Stomach smooth muscle (tissue), 2 donors: ENCODE results near the gene COPS6.

ENCODE experiments used
- H3K27ac ChIP-seq: one replicate; pipeline ENCODE4 v1.7.0; 2013; ENCODE audit warnings: mild to moderate bottlenecking, low read length, inconsistent platforms
- H3K27me3 ChIP-seq, 2 donors: one replicate each; pipeline ENCODE4 v1.7.0; 2013; ENCODE audit warnings: low read length in 2 of 2; ENCODE audit not compliant: insufficient read depth in 2 of 2, control insufficient read depth in 1 of 2
- H3K36me3 ChIP-seq, 2 donors: one replicate each; pipeline ENCODE4 v1.7.0; 2013; ENCODE audit warnings: low read length in 2 of 2; ENCODE audit not compliant: control insufficient read depth in 2 of 2, insufficient read depth in 2 of 2
- H3K4me1 ChIP-seq: one replicate; pipeline ENCODE4 v1.7.0; 2013; ENCODE audit warnings: low read length; ENCODE audit not compliant: control insufficient read depth, insufficient read depth
- H3K4me3 ChIP-seq, 2 donors: one replicate each; pipeline ENCODE4 v1.7.0; 2013; ENCODE audit warnings: low read length in 2 of 2
- H3K9ac ChIP-seq, 2 donors: one replicate each; pipeline ENCODE4 v1.7.0; 2013; ENCODE audit warnings: low read length in 2 of 2, mild to moderate bottlenecking in 1 of 2
- H3K9me3 ChIP-seq, 2 donors: one replicate each; pipeline ENCODE4 v1.7.0; 2013; ENCODE audit warnings: low read length in 2 of 2; ENCODE audit not compliant: control insufficient read depth in 2 of 2
- donor health status: healthy.
- donor health status: Pancreatic carcinoma.

Gene COPS6

GRCh38 chr7:100063376-100063775 lies 25.4 kb upstream of the COPS6 start:
- Histone ChIP-seq H3K4me3 (no peak overlapping the region), H3K36me3 (peaks cover 19 to 29% of the 10 kb centered on the region in 2 donors), H3K9ac (no peak overlapping the region), H3K4me1 (peaks cover 9% of the 10 kb centered on the region), H3K27ac (no peak overlapping the region), H3K27me3 (no peaks in the 10 kb centered on the region), H3K9me3 (no peaks in the 10 kb centered on the region)

DNA sequence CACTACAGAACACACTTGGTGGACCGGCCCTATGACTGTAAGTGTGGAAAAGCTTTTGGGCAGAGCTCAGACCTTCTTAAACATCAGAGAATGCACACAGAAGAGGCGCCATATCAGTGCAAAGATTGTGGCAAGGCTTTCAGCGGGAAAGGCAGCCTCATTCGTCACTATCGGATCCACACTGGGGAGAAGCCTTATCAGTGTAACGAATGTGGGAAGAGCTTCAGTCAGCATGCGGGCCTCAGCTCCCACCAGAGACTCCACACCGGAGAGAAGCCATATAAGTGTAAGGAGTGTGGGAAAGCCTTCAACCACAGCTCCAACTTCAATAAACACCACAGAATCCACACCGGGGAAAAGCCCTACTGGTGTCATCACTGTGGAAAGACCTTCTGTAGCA lies 24.6 kb upstream of the COPS6 start:
- Histone ChIP-seq H3K9ac (no peak overlapping the region), H3K9me3 (no peaks in the 10 kb centered on the region), H3K4me3 (no peak overlapping the region), H3K4me1 (peaks cover 9% of the 10 kb centered on the region), H3K27ac (no peak overlapping the region), H3K27me3 (no peaks in the 10 kb centered on the region), H3K36me3 (peaks cover 18 to 23% of the 10 kb centered on the region in 2 donors)

- H3K9me3 ChIP-seq = peaks cover 2 to 4% of the 10 kb centered on the region in 2 donors
- no peak overlapping the region for H3K4me3 ChIP-seq
- H3K9ac ChIP-seq = peak overlapping the region; percentile 36 to 49
- H3K36me3 ChIP-seq = peaks cover 25 to 32% of the 10 kb centered on the region in 2 donors
- peak overlapping the region; percentile 90 for H3K27ac ChIP-seq
- H3K4me1 ChIP-seq = peaks cover 9% of the 10 kb centered on the region
- no peaks in the 10 kb centered on the region for H3K27me3 ChIP-seq
These were observed 23.1 kb upstream of the COPS6 start for GRCh38 chr7:100065452-100066186.

DNA sequence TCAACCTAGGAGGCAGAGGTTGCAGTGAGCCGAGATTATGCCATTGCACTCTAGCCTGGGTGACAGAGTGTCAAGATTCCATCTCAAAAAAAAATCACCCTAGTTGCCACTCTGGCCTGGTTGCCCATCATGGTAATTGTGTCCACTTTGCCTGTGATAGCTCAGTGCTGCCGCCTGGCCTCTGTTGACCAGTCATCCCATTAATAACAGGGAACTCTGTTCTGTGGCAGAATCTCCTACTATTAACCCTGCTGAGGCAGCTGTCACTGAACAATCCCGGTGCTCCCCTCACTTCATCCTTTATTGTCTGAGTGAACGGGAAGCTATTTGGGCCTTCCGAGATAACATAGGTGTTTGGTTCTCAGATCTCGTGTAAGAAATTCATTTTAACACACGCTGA lies 21.8 kb upstream of the COPS6 start:
- H3K27me3 ChIP-seq = no peaks in the 10 kb centered on the region
- H3K27ac ChIP-seq = no peak overlapping the region
- H3K9me3 ChIP-seq = peaks cover 15 to 18% of the 10 kb centered on the region in 2 donors
- peaks cover 9% of the 10 kb centered on the region for H3K4me1 ChIP-seq
- peaks cover 33 to 39% of the 10 kb centered on the region in 2 donors for H3K36me3 ChIP-seq
- H3K4me3 ChIP-seq = no peak overlapping the region
- H3K9ac ChIP-seq = no peak overlapping the region

DNA sequence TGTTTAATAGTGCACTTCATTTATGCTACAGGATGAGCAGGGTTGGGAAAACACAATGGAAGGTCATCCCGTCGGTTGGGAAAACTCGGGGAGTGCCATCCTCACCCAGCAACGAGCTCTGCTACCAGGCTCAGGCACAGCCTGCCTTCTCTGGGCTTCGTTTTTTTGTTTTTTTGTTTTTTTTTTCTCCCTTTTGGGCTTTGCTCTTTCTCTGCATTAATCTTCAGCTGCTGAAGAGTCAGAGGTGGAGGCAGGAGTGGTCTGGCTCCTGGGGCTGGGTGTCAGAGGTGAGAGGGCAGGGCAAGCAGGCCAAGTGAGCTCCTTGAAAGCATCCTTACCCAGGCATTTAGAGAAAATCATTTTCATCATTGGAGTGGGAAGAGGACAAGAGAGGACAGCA lies 18.8 kb upstream of the COPS6 start:
- peaks cover 50 to 53% of the 10 kb centered on the region in 2 donors for H3K36me3 ChIP-seq
- H3K27me3 ChIP-seq = no peaks in the 10 kb centered on the region
- no peak overlapping the region for H3K4me3 ChIP-seq
- H3K27ac ChIP-seq = no peak overlapping the region
- H3K9me3 ChIP-seq = peaks cover 19 to 25% of the 10 kb centered on the region in 2 donors
- H3K9ac ChIP-seq = no peak overlapping the region
- peaks cover 9% of the 10 kb centered on the region for H3K4me1 ChIP-seq

DNA sequence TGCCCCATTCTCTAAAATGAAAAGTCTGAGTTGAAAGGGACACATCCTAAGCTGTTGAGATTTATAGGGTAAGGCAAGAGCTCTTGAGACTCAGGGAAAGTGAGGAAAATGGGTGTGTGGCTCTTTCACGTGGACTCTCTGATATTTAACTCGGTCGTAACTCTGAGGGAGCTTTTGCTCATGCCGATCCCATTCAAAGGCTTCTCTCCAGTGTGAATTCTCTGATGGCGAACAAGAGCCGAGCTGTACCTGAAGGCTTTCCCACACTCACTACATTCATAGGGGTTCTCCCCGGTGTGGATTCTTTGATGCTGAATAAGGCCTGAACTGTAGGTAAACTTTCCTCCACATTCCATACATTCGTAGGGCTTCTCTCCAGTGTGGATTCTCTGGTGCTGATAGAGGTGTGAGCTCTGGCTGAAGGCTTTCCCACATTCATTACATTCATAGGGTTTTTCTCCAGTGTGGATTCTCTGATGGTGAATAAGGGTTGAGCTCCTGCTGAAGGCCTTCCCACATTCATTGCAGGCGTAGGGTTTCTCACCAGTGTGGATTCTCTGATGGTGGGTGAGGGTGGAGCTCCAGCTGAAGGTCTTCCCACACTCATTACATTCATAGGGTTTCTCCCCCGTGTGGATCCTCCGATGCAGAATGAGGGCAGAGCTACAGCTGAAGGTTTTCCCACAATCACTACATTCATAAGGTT lies 17.6 kb upstream of the COPS6 start:
- H3K9me3 ChIP-seq = peaks cover 19 to 25% of the 10 kb centered on the region in 2 donors
- H3K36me3 ChIP-seq = peaks cover 60 to 62% of the 10 kb centered on the region in 2 donors
- H3K9ac ChIP-seq = no peak overlapping the region
- H3K4me3 ChIP-seq = no peak overlapping the region
- no peak overlapping the region for H3K27ac ChIP-seq
- H3K4me1 ChIP-seq = peaks cover under 1% of the 10 kb centered on the region
- H3K27me3 ChIP-seq = no peaks in the 10 kb centered on the region

DNA sequence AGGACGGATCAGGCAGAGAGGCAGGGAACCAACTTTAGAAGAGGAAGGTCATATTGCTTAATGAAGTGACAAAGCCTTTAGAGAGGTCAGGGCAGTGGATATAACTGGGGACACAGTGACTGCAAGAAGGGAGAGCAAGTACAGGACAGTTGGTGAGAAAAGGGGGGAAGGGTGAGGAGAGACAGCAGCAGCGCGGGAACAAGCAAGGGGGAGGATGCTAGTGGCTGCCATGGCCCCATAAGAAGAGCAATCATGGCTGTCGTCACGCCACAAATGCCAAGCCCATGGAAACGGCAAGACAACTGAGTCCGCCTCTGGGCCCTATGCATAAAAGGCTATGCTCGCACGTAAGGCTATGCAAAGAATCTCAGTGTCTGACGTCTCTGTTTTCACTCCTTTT lies 16.3 kb upstream of the COPS6 start:
- Histone ChIP-seq H3K4me1 (no peaks in the 10 kb centered on the region), H3K9ac (no peak overlapping the region), H3K27ac (no peak overlapping the region), H3K36me3 (peaks cover 68 to 69% of the 10 kb centered on the region in 2 donors), H3K9me3 (peaks cover 19 to 25% of the 10 kb centered on the region in 2 donors), H3K27me3 (no peaks in the 10 kb centered on the region), H3K4me3 (no peak overlapping the region)

DNA sequence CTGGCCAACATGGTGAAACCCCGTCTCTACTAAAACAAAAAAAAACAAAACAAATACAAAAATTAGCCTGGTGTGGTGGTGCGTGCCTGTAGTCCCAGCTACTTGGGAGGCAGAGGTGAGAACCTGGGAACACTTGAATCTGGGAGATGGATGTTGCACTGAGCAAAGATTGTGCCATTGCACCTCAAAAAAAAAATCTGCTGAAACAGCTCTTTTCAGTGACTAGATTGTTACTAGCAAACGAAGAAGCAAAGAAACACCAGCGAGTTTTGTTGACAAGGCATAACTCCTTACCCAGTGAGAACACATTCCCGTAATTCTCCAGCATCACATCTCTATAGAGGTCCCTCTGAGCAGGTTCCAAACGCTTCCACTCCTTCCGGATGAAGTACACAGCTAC lies 13.9 kb upstream of the COPS6 start:
- Histone ChIP-seq H3K9ac (no peak overlapping the region), H3K4me1 (peaks cover 10% of the 10 kb centered on the region), H3K9me3 (peaks cover 19 to 25% of the 10 kb centered on the region in 2 donors), H3K27ac (no peak overlapping the region), H3K27me3 (no peaks in the 10 kb centered on the region), H3K4me3 (no peak overlapping the region), H3K36me3 (peaks cover 65 to 78% of the 10 kb centered on the region in 2 donors)

DNA sequence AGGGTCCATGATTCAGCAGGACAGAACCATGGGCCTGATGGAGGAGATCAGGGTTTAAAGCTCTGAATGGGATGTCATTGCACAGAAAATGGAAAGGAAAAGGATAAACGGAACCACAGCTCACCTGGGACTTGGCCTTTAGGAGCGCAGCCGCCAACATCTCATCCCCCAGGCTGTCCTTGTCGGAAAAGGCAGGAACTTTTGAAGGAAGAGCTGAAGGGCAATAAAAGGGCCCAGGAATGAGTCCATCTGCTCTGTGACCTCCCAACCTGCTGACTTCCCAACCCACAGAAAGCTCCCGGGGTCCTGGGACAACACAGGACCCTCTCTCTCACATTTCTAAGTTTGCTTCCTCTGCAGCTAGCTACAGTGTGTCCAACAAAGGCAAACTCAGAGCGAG lies 13.4 kb upstream of the COPS6 start:
- Histone ChIP-seq H3K4me3 (no peak overlapping the region), H3K27me3 (no peaks in the 10 kb centered on the region), H3K4me1 (peaks cover 16% of the 10 kb centered on the region), H3K36me3 (peaks cover 59 to 74% of the 10 kb centered on the region in 2 donors), H3K27ac (no peak overlapping the region), H3K9me3 (peaks cover 19 to 22% of the 10 kb centered on the region in 2 donors), H3K9ac (no peak overlapping the region)

GRCh38 chr7:100077205-100077604 lies 11.6 kb upstream of the COPS6 start:
- peaks cover under 1 to 5% of the 10 kb centered on the region in 2 donors for H3K9me3 ChIP-seq
- H3K9ac ChIP-seq = no peak overlapping the region
- H3K4me3 ChIP-seq = no peak overlapping the region
- no peak overlapping the region for H3K27ac ChIP-seq
- peaks cover 22% of the 10 kb centered on the region for H3K4me1 ChIP-seq
- peaks cover 41 to 56% of the 10 kb centered on the region in 2 donors for H3K36me3 ChIP-seq
- H3K27me3 ChIP-seq = no peaks in the 10 kb centered on the region
